Heart left ventricle (tissue), 13 donors: ENCODE measurements around the gene GRIK5.

Source experiments
- POLR2A ChIP-seq, 2 donors: fragments of 450-650 bp; IDR thresholded peaks; one replicate each; pipeline ENCODE4 v1.6.1; 2017; ENCODE audit warnings: antibody characterized with exemption in 2 of 2, mild to moderate bottlenecking in 2 of 2, moderate library complexity in 2 of 2
- TF ChIP-seq, protein P1 (sequence below), 12 donors: fragments of 200-600 bp; sonication (generic) in 4 of 12; IDR thresholded peaks; one replicate each; pipeline versions ENCODE4 v1.5.0 to v1.8.0; 2018 to 2022; ENCODE audit warnings: antibody characterized with exemption in 12 of 12, mild to moderate bottlenecking in 5 of 12
- donor health status: ischemic (EF 13 %, LVEDD 7.1; RV severe dilation, severe dysfunction).
- donor health status: DM: no; HTN: yes; CAD: no.
- donor health status: DM: no; HTN: no; CAD: no.
- donor health status: ischemic (EF 25% LVEDD 6.9; RV normal size, moderate dysfunction).
- donor health status: ischemic (EF 25% LVEDD 5.7; RV mildly dilated, moderate dysfunction).
- donor health status: ischemic (EF 35%, LVEDD 5.7; RV mildly dilated, moderate dysfunction).
- donor health status: nonischemic (EF 11% LVEDD 7.7; RV severe dilation, severe dysfunction).
- donor health status: DM: yes; HTN: yes; CAD: no.
- donor health status: PGD.
- donor health status: ischemic (EF 29% LVEDD 5.4; RV normal size, mild dysfunction).
- donor health status: nonischemic (EF 23%, LVEDD 6.1; RV moderate dilation, normal function).

DNA sequence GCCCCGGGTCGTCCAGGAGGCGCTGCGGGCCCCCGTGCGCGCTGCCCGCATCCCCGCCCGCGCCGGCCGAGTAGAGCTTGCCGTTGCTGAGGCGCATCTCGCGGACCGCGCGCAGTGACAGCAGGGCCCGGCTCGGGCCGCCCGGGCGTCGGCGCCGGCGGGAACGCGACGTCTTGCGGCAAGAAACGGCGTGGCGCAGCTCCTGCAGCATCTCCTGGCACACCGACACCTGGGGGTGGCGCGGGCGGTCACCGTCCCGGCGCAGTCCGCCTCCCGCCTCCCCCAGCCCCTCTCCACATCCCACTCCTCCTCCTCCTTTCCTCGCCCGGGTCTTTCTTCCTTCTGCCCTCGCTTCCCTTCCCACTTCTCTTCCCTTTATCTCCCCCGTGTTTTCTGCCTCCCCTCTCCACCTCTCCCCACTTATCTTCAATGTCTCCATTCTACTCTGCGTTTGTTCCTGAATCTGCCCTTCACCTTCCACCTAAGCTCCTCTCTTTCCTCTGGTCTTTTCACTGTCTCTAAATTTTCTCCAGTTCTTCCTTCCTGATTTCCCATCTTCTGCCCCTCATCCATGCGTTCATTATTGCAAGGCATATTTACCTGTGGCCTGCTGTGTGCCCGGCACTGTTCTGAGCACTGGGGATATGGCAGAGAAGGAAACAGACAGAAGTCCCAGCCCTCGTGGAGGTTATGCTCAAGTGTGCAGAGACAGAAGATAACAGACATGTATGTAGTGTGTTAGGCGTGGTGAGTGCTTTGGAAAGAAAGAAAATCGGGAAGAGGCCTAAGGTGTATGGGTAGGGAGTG, 70.7 kb downstream of the GRIK5 start:
- TF ChIP-seq, protein P1, sequence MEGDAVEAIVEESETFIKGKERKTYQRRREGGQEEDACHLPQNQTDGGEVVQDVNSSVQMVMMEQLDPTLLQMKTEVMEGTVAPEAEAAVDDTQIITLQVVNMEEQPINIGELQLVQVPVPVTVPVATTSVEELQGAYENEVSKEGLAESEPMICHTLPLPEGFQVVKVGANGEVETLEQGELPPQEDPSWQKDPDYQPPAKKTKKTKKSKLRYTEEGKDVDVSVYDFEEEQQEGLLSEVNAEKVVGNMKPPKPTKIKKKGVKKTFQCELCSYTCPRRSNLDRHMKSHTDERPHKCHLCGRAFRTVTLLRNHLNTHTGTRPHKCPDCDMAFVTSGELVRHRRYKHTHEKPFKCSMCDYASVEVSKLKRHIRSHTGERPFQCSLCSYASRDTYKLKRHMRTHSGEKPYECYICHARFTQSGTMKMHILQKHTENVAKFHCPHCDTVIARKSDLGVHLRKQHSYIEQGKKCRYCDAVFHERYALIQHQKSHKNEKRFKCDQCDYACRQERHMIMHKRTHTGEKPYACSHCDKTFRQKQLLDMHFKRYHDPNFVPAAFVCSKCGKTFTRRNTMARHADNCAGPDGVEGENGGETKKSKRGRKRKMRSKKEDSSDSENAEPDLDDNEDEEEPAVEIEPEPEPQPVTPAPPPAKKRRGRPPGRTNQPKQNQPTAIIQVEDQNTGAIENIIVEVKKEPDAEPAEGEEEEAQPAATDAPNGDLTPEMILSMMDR (IDR thresholded peaks at IDR 0.05) = no peak
- TF ChIP-seq POLR2A (IDR thresholded peaks at IDR 0.05) = no peak
